HEK293 (cell line): ENCODE results near the gene BAHD1.

Experiments used
- CTCF ChIP-seq: fragments of 450-650 bp; formaldehyde crosslinking; IDR thresholded peaks from 2 replicates; pipeline ENCODE4 v1.5.1; 2016; ENCODE audit warnings: missing biosample characterization, missing genetic modification characterization
- GLIS1 ChIP-seq: fragments of 450-650 bp; formaldehyde crosslinking; IDR thresholded peaks from 2 replicates; pipeline ENCODE4 v1.5.1; 2016; ENCODE audit warnings: missing biosample characterization, missing genetic modification characterization
- HOXA7 ChIP-seq: sonication (generic); formaldehyde crosslinking; IDR thresholded peaks from 2 replicates; pipeline ENCODE4 v1.8.1; 2022; ENCODE audit warnings: missing genetic modification reagents, borderline replicate concordance
- KLF17 ChIP-seq: fragments of 450-650 bp; formaldehyde crosslinking; IDR thresholded peaks from 2 replicates; pipeline ENCODE4 v1.5.1; 2016; ENCODE audit warnings: missing biosample characterization, missing genetic modification characterization
- MYNN ChIP-seq: fragments of 450-650 bp; formaldehyde crosslinking; IDR thresholded peaks from 2 replicates; pipeline ENCODE4 v1.5.1; 2016; ENCODE audit warnings: missing biosample characterization, missing genetic modification characterization, borderline replicate concordance
- PRDM10 ChIP-seq: fragments of 450-650 bp; formaldehyde crosslinking; IDR thresholded peaks from 2 replicates; pipeline ENCODE4 v1.5.1; 2016; ENCODE audit warnings: missing biosample characterization, missing genetic modification characterization
- SP2 ChIP-seq: fragments of 450-650 bp; formaldehyde crosslinking; IDR thresholded peaks from 2 replicates; pipeline ENCODE4 v1.5.1; 2016; ENCODE audit warnings: missing biosample characterization, missing genetic modification characterization
- ZNF280D ChIP-seq: fragments of 450-650 bp; formaldehyde crosslinking; IDR thresholded peaks from 2 replicates; pipeline ENCODE4 v1.5.1; 2016; ENCODE audit warnings: missing biosample characterization, missing genetic modification characterization
- ZNF302 ChIP-seq: fragments of 450-650 bp; formaldehyde crosslinking; IDR thresholded peaks from 2 replicates; pipeline ENCODE4 v1.5.1; 2016; ENCODE audit warnings: missing biosample characterization, missing genetic modification characterization, low read depth
- ZNF510 ChIP-seq: fragments of 450-650 bp; formaldehyde crosslinking; IDR thresholded peaks from 2 replicates; pipeline ENCODE4 v1.5.1; 2018; ENCODE audit warnings: mild to moderate bottlenecking, missing genetic modification characterization, missing biosample characterization; ENCODE audit not compliant: insufficient replicate concordance
- TF ChIP-seq, protein P1 (sequence below): IDR thresholded peaks from 2 replicates; pipeline ENCODE4 v1.6.1; 2011; ENCODE audit warnings: mild to moderate bottlenecking, low read depth, low read length, borderline replicate concordance

DNA sequence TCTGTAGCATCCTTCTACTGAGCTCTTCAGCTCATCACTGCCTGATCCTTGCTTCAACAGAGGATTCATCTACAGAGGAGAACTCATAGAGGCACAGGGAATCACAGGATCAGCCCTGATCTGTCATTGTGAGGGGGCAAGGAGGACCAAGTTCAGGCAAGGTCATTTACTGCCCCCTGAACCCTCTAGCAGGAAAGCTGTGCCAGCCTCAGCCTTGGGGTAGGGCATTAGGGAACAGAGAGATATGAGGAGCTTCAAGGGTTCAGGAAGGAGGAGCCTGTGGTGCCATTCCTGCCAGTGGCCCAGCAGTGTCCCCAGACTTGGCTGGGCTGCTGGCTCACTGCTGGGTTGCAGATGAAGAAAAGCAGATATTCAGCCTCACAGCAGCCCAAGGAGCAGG is 38.3 kb downstream of the BAHD1 start:
- TF ChIP-seq CTCF (tag by site-specific recombination) (no peak), ZNF510 (tag by site-specific recombination) (no peak), KLF17 (tag by site-specific recombination) (no peak), MYNN (no peak), HOXA7 (no peak), ZNF302 (tag by site-specific recombination) (no peak), ZNF280D (tag by site-specific recombination) (no peak), SP2 (tag by site-specific recombination) (no peak), PRDM10 (tag by site-specific recombination) (no peak), GLIS1 (tag by site-specific recombination) (no peak)
- TF ChIP-seq, protein P1, sequence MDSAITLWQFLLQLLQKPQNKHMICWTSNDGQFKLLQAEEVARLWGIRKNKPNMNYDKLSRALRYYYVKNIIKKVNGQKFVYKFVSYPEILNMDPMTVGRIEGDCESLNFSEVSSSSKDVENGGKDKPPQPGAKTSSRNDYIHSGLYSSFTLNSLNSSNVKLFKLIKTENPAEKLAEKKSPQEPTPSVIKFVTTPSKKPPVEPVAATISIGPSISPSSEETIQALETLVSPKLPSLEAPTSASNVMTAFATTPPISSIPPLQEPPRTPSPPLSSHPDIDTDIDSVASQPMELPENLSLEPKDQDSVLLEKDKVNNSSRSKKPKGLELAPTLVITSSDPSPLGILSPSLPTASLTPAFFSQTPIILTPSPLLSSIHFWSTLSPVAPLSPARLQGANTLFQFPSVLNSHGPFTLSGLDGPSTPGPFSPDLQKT, result no peak
